ENCODE measurements around the gene RAB6A.
A peak's percentile ranks its signal among the peaks of the same experiment; 100 is the strongest.

The RAB6A gene

DNA sequence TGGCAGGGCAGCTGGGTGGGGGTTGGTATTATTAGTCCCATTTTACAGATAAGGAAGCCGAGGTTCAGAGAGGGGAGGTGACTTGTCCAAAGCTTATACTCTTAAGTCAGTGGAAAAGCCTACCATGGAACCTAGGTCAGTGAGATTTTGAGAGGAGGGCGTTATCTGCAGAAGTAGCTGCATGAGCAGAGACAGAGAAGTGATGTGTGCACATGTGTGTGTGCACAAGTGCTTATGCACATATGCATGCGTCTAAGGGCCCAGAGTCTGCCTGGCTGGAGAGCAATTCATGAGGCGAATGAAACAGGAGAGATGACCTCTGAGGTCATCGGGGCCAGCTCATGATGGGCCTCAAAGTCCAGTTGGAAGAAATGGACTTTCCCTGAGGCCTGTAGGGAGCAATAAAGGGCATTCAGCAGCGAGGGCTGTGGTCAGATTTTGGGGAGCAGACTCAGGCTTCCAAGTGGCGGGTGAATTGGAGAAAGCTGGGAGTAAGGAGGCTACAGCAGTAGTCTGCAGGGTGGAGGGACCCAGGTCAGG, 106.3 kb downstream of the RAB6A start:
- DNase-seq (ENCODE audit: low spot score) = no peak

DNA sequence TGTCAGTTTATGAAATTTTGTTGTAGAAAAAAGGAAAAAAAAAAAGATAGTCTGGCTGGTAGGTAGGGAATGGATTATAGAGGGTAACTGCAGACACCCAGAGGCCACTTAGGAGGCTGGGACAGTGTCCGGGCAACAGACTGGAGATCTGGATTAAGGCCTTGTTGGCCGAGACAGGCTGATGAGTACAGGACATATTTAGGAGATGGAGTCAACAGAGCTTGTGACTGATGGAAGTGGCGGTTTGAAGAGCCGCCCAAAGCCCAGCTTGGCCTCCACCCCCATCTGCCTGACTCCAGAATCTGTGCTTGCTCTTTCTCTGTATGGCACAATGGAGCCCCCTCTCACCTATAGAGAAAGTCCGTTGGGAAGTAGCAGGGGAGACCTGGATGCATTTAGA, 106.9 kb downstream of the RAB6A start:
- no peak for DNase-seq (ENCODE audit: low spot score)

DNA sequence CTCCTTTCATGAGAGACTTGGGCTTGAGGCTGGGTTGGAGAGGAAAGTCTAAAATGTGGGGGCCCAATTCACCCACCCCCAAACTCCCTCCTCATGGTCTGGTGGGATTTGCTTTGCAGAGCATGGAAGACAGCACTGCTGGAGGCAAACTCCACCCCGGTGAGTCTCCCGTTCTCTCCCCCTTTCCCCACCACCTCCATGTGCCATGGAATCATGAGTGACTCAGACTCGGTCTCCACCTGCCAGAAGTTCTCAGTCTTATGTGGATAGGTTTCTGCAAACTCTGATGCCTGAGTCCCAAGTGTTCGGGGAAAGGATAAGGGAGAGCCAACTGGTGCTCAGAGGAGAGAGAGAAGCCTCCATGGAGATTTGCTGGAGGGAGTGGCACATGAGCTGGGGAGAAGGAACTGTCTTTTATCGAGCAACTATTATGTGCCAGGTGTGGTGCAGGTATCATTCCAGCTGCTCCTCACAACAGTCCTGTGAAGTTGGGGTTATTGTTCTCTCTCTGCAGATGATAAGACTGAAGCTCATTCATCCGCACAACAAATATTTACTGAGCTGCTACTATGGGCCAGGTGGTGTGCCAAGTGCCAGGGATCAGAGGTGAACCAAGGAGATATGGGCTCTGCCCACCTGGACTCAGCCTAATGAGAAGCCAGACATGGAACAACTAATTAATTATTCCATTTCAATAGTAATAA, 107.9 kb downstream of the RAB6A start:
- DNase-seq (ENCODE audit: low spot score) = no peak

DNA sequence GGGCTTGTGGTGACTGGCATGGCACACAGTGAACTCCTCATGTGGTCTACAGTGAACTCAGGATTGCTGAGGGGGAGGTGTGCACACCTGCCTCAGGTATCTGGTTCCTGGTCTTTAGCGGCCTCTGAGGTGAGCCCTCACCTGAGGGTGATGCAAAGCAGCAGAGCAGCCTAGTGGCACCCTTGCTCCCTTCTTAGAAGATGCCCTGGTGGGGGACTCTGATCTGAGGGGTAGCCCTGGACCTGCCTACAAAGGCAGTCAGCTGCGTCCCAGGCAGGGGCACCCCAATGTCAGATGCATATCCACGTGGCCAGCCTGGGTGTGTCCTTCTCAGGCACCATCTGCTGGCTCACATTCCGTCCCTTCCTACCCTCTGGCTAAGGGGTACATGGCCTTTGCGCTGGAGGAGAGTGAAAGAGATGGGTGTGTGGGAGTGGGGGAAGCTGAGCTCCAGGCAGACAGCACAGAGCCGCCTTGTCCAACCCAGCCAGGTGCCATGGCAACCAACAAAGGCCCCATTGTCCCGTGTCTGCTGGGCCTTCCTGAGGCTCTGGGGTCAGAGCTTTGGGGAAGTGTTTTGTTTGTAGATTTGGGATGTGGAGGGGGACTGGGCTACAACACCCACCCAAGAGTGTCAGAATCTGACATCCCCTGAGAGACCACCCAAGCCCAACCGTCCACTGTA, 108.7 kb downstream of the RAB6A start:
- no peak for DNase-seq (ENCODE audit: low spot score)

DNA sequence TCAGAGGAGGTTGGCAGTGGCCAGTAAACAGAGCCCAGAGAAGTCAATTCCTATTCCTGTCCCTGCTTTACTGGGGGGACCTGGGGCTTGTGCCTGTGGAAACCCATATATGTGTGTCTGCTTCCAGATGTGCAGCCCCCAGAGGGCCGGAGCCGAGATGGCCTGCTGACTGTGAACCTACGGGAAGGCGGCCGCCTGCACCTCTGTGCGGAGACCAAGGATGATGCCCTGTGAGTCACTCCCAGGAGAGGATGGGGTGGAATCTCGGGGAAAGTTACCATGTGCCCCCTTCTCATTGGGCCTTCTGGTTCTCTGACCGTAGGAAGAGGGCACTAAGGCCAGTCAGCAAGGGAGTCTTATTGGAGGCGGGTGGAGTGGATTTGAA, 109.2 kb downstream of the RAB6A start:
- no peak for DNase-seq (ENCODE audit: low spot score)

DNA sequence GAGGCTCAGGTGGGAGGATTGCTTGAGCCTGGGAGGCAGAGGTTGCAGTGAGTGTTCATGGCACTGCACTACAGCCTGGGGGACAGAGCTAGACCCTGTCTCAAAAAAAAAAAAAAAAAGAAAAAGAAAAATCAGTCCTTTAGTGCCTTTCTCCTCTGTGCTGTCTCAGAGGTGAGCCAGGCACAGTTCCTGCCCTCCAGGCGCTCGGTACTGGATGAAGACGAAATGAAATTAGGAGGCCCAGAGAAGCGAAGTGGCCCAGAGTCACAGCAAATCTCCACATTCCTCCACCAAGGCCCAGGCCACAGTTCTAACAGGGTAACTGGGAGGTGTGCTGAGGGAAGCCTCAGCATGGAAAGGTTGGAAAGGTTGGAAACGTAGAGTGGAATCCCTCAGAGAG, 109.6 kb downstream of the RAB6A start:
- DNase-seq (ENCODE audit: low spot score) = no peak

DNA sequence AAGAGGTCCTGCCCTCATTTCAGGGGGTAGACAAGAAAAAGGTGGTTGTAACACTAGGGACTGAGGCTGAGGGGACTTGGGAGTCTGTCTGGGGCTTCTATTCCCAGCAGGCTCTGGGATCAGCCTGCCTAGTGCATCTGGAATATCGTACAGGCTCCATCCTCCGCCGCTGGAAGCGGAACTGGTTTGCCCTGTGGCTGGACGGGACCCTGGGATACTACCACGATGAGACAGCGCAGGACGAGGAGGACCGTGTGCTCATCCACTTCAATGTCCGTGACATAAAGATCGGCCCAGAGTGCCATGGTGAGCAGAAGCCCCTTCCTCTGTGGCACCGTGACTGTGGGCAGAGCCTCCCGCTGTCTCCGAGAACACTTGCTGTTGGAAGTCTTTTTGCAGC, 110.5 kb downstream of the RAB6A start:
- DNase-seq (ENCODE audit: low spot score) = no peak

DNA sequence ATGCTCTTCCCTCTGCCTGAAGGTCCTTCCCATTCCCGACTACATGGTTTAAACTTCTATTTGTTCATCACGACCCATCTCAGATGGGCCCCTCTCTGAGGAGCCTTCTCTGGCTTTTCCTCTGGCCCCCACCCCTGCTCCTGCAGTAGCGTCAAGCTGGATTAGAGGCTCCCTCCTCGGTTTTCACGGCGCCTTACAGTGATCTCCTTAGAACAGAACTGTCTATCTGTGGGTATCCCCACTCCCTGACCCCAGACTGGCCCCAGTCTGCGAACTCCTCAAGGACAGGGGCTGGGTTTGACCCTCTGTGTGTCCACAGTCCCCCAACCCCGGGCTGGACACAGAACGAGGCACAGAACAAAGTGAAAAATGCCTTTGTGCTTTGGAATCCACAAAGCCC, 111.7 kb downstream of the RAB6A start:
- DNase-seq (ENCODE audit: low spot score) = no peak

DNA sequence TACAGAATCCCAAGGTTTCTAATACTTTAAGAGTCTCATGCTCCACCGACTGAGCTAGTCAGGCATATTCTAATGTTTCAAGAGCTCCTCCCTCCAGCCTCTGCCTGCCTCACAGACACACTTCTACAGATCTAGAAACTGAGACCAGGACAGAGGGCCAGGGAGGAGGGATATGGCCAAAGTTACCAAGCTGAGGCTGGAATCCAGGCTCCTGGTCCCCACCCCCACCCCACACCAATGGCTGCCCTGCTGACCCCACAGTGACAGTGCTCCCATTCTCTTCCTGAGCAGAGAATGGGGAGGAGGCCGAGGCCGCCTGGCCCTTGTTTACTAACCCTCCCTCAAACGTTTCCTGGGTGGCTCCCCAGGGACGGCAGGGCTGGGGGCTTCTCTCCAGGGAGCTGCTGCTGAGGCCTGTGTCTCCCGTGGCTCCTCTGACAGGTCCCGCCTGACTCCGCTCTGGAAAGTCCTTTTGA, 112.3 kb downstream of the RAB6A start:
- DNase-seq (ENCODE audit: low spot score) = no peak

DNA sequence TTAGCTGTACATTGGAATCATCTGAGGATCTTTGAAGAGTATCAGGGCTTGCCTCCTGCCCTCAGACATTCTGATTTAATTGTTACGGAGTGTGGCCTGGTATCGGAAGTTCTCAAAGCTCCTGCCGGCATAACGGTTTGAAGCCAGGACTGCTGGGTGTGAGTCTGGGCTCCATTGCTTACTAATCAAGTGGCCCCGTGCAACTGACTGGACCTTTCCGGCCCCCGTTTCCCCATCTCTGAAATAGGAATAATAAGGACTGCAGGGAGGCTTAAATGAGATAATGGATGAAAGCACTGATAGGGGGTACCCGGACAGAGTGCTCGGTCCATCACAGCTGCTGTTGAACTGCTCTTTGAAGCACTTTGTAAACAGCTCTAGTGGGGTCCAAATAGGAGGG, 112.8 kb downstream of the RAB6A start:
- no peak for DNase-seq (ENCODE audit: low spot score)

DNA sequence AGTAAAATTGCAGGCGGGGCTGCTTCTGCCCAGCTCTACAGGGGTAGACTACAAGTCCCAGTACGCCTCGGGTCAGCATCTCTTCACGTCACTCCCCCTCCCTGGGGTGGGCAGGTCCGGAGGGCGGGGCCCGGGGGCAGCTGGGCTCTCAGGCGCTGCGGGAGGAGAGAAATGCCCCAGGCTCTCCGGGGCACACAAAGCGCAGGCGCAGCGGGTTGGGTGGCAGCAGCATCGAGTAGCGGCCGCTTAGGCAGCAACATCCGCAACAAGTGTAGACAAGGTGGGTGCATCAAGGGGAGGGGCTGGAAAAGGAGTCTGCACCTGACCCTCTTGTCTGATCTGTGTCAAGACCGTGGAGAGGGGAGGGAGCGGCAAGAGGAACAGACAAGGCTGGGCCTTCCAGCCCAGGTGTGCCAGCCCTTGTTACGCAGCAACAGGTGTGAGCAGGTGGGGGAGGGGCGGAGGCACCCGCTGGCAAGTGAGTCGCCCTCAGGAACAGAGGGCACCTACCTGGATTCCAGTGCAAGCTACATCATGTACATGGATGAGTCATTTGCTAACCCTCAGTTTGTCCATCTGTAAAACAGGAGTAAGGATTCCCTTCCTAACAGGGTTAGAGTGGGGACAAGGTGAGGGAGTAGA, 113.3 kb downstream of the RAB6A start:
- peak; percentile 89 for DNase-seq (ENCODE audit: low spot score)

DNA sequence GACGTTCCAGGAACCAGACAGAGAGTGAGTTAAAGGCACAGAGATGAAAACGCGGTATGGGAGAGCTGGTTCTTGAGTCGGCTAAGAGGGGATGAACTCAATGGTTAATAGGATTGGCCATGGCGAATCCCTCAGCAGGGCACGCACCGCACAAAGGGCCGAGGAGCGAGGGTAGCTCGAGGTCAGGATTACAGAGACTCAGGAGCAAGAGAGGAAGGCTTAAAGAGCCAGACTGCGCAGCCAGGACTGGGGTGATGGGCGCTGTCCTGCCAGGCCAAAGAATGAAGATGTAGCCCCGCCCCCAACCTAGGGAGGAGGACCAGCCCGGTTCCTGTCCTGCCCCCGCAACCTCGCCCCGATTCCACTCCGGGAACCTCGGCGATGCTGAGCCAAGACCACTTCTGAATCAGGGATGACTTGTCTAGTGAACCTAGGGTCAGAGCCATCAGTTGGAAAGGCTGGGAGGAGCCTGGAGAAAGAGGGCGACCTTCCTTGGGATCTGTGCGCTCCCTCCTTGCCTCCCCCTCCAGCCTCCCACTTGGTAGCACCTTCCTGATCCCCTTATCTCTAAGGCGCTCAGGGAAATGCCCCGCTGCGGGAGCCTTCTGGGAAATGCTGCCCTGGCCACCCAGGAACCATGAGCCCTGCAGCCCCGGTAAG, 114.8 kb downstream of the RAB6A start, which contains the start of gene PLEKHB1:
TSS of gene PLEKHB1 (plus strand) at position 610 of the 660 bp plus-strand sequence. CDS start at position 638, 28 bp downstream.
- no peak for DNase-seq (ENCODE audit: low spot score)

DNA sequence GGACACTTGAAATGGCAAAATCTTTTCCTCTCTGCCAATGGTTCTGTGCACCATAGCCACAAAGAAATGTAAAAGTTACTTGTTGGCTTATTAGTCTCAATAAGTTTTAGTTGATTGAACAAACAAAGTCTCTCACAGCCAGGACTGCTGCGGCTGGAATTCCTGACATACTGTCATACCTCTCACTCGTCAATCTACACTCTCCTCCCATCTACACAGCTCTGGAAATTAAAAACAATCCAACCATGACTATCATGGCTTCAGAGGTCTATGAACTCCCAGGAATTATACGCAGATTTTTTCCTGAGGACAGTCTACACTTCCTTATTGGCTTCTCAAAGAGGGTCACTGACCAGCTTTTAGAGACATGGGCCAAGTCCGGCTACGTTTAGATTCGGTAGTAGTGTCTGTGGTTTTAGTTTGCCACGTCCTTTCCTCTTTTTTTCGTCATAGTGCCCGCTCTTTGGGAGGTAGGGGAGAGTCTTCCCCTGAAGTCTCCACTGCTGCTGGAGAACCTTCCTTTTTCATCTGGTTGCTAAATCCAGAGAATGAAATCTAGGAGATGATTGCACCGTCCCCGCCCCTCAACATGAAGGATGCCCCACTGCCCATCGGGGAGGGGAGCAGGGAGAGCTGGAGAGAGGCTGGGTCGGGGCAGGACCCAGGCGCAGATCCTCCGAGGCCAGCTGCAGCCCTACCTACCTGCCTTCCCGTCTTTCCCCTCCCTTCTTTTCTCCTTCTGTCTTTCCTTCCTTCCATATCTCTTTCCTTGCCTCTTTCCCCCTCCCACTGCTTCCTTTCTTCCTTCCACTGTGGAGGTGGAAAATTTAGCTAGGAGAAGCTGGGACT, 115.5 kb downstream of the RAB6A start:
- DNase-seq (ENCODE audit: low spot score) = no peak

DNA sequence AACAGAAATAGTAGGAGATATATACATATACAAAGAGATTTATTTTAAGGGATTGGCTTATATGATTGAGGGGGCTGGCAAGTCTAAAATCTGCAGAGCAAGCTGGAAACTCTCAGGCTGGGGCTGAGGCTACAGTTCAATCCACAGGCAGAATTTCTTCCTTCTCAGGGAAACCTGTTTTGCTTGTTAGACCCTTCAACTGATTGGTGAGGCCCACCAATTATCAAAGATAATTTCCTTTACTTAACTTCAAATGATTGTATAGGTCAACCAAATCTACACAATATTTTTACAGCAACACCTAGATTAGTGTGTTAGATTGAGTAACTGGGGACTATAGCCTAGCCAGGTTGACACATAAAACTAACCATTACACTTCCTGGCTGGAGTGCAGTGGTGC, 119.2 kb downstream of the RAB6A start:
- DNase-seq (ENCODE audit: low spot score) = no peak

DNA sequence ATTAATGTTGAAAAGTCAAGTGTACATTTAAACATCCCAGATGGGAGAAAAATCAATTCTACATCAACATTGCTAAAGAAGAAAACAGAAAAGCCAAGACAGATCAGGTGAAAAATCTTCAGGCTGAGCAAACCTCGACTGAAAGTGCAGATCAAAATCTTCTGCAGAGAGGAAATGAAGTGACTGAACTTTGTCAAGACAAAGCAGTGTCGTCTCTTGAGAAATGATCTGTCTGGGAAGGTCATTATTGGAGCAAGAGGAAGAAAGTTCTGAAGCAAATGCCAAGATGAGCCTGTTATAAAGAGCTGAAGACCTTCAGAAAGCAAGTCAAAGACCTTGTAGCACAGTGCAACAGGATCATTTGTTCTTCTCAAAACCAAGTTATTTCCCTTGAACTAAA, 120.3 kb downstream of the RAB6A start:
- DNase-seq (ENCODE audit: low spot score) = no peak

DNA sequence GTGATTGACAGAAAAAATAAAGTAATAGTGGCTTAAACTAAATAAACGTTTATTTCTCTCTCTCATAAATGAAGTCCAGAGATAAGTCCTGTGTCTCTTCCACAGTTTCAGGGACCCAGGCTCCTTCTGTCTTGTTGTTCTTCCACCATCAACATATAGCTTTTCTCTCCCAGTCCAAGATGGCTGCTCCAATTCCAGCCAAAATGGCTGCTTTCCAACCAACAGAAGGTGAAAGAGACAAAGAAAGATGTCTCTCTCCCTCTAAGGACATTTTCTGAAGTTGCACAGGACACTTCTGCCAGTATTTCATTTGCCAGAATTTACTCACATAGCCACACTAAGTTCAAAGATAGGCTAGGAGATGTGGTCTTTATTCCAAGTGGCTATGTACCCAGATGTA, 123.9 kb downstream of the RAB6A start:
- DNase-seq (ENCODE audit: low spot score) = no peak

DNA sequence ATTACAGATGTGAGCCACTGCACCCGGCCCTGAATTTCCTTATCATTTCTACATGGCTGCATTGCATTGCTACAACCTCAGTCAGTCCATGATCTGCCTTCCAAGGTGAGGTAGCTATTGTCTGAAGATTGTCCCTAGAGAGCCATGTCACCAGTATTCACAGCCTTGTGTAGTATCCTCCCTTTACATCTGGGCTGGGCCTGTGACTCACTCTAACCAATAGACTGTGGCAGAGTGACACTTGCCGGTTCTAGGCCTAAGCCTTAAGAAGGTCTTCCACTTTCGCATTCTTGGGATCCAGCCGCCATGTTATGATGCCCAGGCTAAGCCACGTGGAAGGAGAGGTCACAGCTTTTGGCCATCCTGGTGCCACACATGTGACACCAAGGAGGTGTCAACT, 124.6 kb downstream of the RAB6A start:
- DNase-seq (ENCODE audit: low spot score) = no peak

DNA sequence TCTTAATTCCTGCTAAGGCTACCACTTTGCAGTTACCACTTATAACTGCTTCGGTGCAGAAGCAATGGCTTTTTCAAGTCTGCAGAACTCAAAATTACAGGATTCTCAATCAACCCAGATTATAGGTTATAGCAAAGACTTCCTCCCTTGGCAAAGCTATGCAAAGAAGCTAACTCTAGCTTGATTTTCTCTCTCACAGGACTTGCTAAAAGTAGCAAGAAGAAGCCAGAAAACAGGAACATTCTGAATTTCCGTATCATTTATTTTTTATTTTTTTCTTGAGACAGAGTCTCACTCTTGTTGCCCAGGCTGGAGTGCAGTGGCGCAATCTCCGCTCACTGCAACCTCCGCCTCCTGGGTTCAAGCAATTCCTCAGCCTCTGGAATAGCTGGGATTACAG, 125.2 kb downstream of the RAB6A start:
- DNase-seq (ENCODE audit: low spot score) = no peak

DNA sequence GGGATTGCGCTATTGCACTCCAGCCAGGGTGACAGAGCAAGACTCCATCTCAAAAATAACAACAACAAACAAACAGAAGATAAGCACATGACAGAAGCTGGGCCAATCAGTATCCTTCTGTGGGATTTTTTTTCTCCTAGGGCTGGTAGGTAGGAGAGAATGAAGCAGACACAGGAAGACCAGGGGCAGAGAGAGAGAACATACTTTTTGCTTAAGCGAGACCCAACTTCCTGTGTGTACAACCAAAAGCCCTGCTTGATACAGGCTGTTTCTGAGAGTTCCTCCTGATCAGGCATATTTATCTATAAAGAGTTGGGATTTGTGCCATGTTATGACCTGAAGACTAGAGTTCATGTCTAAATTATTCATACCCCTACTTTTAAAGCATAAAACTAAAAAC, 126.9 kb downstream of the RAB6A start:
- DNase-seq (ENCODE audit: low spot score) = no peak

DNA sequence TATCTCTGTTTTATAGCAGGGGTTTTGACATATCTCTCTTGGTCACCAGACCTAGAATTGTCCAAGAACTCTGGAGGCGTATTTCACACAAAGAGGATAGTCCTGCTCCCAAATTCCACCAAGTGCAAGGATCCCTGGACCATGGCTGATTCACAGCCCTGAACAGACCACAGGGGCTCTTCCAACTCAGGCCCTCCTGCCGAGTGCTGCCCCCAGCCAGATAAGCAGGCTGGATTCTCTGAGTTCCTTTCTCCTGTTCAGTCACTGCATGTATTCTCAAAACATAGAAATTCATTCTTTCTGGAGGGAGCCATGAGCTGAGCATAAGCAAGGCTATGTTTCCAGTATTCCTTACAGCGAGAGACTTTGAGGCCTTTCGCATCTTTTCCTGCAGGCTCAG, 127.9 kb downstream of the RAB6A start:
- no peak for DNase-seq (ENCODE audit: low spot score)

DNA sequence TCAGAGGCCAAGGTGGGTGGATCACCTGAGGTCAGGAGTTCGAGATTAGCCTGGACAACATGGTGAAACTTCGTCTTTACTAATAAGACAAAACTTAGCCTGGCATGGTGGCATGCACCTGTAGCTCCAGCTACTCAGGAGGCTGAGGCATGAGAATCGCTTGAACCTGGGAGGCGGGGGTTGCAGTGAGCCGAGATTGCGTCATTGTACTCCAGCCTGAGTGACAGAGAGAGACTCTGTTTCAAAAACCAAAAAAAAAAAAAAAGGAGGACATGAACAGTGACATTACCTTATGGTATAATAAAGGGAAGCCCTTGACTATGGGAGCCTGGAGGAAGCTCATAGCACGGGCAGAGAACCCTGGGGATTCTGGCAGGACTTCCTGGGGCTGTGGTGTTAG, 131.0 kb downstream of the RAB6A start:
- no peak for DNase-seq (ENCODE audit: low spot score)

Measured in SK-N-DZ (cell line).